ENCODE measurements around the gene TMEM184B. TPM values are rescaled to one million over a fixed set of nuclear protein-coding genes. Genes with fewer than 3 reads are reported as not detected.
A peak's percentile ranks its signal among the peaks of the same experiment; 100 is the strongest.

Gene TMEM184B
- total and polyA plus RNA-seq, 8 donors = 10.0 to 110 (median 34.0) TPM

GRCh38 chr22:38273135-38273826, 471 bp upstream of the TMEM184B start:
- intact Hi-C loops (cut with DNase I; ENCODE audit: low total_unique reads) = no loop called here
- H3K4me1 ChIP-seq = peaks cover 14 to 48% (median 37%) of the 10 kb centered on the region in 4 donors
- 11 to 16% (median 11%) methylated on average over 24 to 26 of the region's 26 CpGs for WGBS, 5 donors

DNA sequence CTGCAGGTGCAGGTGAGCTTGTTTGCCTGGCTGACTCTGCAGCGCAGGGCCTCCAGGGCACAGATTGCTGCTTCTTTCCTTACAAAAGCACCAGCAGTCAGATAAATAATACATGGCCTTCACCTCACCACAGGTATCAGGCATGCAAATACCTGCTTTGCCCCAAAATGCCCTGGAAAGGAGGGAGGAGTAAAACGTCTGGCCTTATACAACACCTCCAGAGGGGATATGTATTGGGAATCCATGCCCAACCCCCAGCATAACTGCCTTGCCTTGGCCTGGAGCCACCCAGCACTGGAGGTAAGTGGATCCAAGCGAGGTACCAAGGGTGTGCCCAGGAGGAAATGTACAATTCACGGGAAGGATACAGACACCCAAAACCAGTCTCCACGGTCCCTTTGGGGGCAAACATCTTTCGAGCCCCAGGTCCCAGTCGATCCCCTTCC, 860 bp downstream of the TMEM184B start:
- Histone ChIP-seq H3K4me3 (peak overlapping the region; percentile 88 to 100 (median 94)), H3K4me1 (peaks cover 14 to 61% (median 43%) of the 10 kb centered on the region in 4 donors), H3K27ac (peak overlapping the region; percentile 90 to 96 (median 94)), H3K36me3 (no peaks in the 10 kb centered on the region), H3K9me3 (no peaks in the 10 kb centered on the region), H3K27me3 (no peaks in the 10 kb centered on the region)
- TF ChIP-seq CTCF (IDR thresholded peaks at IDR 0.05) (no peak), EP300 (IDR thresholded peaks at IDR 0.05) (no peak), POLR2AphosphoS5 (IDR thresholded peaks at IDR 0.05) (peak in 1 of 3 donors; percentile 39), POLR2A (IDR thresholded peaks at IDR 0.05) (no peak)
- WGBS, 5 donors = 2 to 5% (median 5%) methylated on average over 7 of the region's 7 CpGs
- intact Hi-C loops (cut with DNase I; ENCODE audit: low total_unique reads) = no loop called here
- peak; percentile 71 to 77 for DNase-seq

More at GRCh38 chr22:38273135-38273826, 471 bp upstream of the TMEM184B start:
- H3K27ac ChIP-seq = peak overlapping the region; percentile 90 to 96 (median 94)
- H3K4me3 ChIP-seq = peak overlapping the region; percentile 88 to 100 (median 94)
- no peaks in the 10 kb centered on the region for H3K36me3 ChIP-seq
- no peak for TF ChIP-seq POLR2AphosphoS5 (IDR thresholded peaks at IDR 0.05)
- TF ChIP-seq POLR2A (IDR thresholded peaks at IDR 0.05) = no peak
- TF ChIP-seq EP300 (IDR thresholded peaks at IDR 0.05) = no peak
- no peak for TF ChIP-seq CTCF (IDR thresholded peaks at IDR 0.05)
- no peaks in the 10 kb centered on the region for H3K9me3 ChIP-seq
- peak in 1 of 2 donors; percentile 58 for DNase-seq
- no peaks in the 10 kb centered on the region for H3K27me3 ChIP-seq

DNA sequence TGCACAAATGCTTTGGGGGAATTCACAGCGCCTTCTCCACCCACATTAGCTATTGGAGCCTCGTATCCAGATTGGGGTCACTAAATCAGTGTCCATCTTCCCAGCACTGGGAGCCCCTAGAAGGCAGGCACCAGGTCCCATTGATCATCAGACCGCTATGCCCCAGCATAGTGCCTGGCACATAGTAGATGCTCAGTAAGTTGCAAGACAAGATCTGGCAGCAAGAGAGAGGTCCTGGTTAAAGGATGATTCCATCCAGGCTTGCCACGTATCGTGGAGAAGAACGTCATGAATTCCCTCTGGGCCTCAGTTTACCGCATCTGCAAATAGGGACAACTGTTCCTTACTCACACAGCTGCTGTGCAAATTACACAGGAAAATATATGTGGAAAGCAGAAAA, 1.7 kb downstream of the TMEM184B start:
- no peaks in the 10 kb centered on the region for H3K9me3 ChIP-seq
- peak overlapping the region in 3 of 4 donors; percentile 88 to 100 (median 94) for H3K4me3 ChIP-seq
- no peaks in the 10 kb centered on the region for H3K27me3 ChIP-seq
- DNase-seq = no peak
- intact Hi-C loops (cut with DNase I; ENCODE audit: low total_unique reads) = no loop called here
- peaks cover 22 to 69% (median 52%) of the 10 kb centered on the region in 4 donors for H3K4me1 ChIP-seq
- H3K27ac ChIP-seq = peak overlapping the region in 4 of 5 donors; percentile 5 to 96 (median 50)
- no peaks in the 10 kb centered on the region for H3K36me3 ChIP-seq
- no peak for TF ChIP-seq EP300 (IDR thresholded peaks at IDR 0.05)
- TF ChIP-seq CTCF (IDR thresholded peaks at IDR 0.05) = no peak
- no peak for TF ChIP-seq POLR2A (IDR thresholded peaks at IDR 0.05)
- no peak for TF ChIP-seq POLR2AphosphoS5 (IDR thresholded peaks at IDR 0.05)
- 82 to 89% (median 86%) methylated on average over 6 to 7 of the region's 7 CpGs for WGBS, 5 donors

DNA sequence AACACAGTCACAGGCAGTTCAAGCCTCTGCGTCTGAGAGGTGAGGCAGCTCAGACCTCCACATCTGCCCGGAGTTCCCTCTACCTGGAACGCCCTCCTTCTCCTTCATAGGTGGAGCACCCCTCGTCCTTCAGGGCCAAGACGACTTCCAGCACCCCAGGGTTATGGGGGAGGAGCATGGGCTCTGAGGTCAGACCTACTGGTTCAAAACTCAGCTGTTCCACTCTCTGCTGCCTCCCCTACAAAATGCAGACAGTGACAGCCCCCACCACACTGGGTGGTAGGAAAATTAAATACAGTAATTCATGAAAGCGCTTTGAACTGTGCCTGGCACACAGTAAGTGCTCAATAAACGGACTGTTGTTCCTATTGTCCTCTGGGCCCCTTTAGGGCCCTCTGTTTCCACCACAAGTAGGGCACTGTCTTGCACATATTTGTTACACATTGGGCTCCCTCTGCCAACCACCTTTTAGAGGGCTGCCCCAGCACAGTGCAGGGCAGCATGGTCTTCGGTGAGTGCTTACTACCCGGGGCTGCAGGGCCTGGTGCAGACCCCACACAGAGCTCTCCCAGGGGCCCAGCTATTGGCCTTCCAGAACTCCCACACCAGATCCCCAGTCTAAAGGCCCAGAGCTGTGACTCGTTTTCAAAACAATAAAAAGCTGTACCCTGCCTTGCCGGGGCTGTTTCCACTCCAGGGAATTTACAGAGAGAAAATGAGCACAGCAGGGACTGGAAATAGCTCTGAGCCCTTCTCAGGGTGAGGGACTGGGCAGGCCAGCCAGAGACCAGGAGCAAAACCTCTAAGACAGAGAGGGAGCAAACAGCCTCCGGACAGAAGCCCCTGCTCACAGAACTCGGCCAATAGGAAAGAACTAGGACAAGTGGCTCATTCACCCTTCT, 2.5 kb downstream of the TMEM184B start:
- TF ChIP-seq POLR2A (IDR thresholded peaks at IDR 0.05) (no peak), CTCF (IDR thresholded peaks at IDR 0.05) (no peak)
- intact Hi-C loops (cut with DNase I; ENCODE audit: low total_unique reads) = no loop called here
- WGBS, 5 donors = 51 to 71% (median 64%) methylated on average over 8 to 13 of the region's 13 CpGs
- peak overlapping the region in 1 of 4 donors; percentile 4 for H3K4me3 ChIP-seq
- no peaks in the 10 kb centered on the region for H3K27me3 ChIP-seq
- H3K36me3 ChIP-seq = no peaks in the 10 kb centered on the region
- H3K9me3 ChIP-seq = no peaks in the 10 kb centered on the region
- peaks cover 27 to 77% (median 59%) of the 10 kb centered on the region in 4 donors for H3K4me1 ChIP-seq
- H3K27ac ChIP-seq = peak overlapping the region; percentile 5 to 96 (median 48)
- no peak for DNase-seq

Data from stomach (tissue), 9 donors.